Mucosa of rectum (tissue), 2 donors: ENCODE measurements around the gene IPO4.
A peak's percentile ranks its signal among the peaks of the same experiment; 100 is the strongest.

Experiments used
- H3K27ac ChIP-seq, 2 donors: one replicate each; pipeline ENCODE4 v1.7.0; 2013; ENCODE audit warnings: inconsistent platforms in 2 of 2, low read depth in 2 of 2, low read length in 2 of 2
- H3K27me3 ChIP-seq, 2 donors: one replicate each; pipeline ENCODE4 v1.7.0; 2013; ENCODE audit warnings: low read length in 2 of 2; ENCODE audit not compliant: control insufficient read depth in 2 of 2, insufficient read depth in 2 of 2
- H3K36me3 ChIP-seq, 2 donors: one replicate each; pipeline ENCODE4 v1.7.0; 2013; ENCODE audit warnings: low read length in 2 of 2; ENCODE audit not compliant: control insufficient read depth in 2 of 2, insufficient read depth in 2 of 2
- H3K4me1 ChIP-seq, 2 donors: one replicate each; pipeline ENCODE4 v1.7.0; 2013; ENCODE audit warnings: low read length in 2 of 2, mild to moderate bottlenecking in 1 of 2; ENCODE audit not compliant: control insufficient read depth in 2 of 2, insufficient read depth in 2 of 2
- H3K4me3 ChIP-seq, 2 donors: one replicate each; pipeline ENCODE4 v1.7.0; 2013; ENCODE audit warnings: low read length in 2 of 2
- H3K9ac ChIP-seq, 2 donors: one replicate each; pipeline ENCODE4 v1.7.0; 2013; ENCODE audit warnings: low read length in 2 of 2, low read depth in 1 of 2, mild to moderate bottlenecking in 1 of 2
- H3K9me3 ChIP-seq, 2 donors: one replicate each; pipeline ENCODE4 v1.7.0; 2013; ENCODE audit warnings: low read length in 2 of 2; ENCODE audit not compliant: control insufficient read depth in 2 of 2
- donor health status: healthy.
- donor health status: Normal muscosa, but diverticular disease.

IPO4 gene

DNA sequence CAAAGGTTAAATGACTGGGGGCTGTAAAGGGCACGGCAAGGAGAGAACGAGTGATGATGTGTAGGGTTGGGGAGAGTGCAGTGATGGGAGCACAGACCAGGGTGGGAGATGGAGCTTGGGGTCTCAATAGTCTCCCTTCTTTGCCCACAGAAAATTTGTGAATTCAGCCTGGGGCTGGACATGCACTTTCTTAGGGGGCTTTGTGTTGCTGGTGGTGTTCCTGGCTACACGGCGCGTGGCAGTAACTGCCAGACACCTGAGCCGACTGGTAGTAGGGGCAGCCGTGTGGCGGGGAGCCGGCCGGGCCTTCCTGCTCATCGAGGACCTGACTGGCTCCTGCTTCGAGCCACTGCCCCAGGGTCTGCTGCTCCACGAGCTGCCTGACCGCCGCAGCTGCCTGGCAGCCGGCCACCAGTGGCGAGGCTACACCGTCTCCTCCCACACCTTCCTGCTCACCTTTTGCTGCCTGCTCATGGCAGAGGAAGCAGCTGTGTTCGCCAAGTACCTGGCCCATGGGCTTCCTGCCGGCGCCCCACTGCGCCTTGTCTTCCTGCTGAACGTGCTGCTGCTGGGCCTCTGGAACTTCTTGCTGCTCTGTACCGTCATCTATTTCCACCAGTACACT, 56.4 kb downstream of the IPO4 start:
- no peaks in the 10 kb centered on the region for H3K27me3 ChIP-seq

DNA sequence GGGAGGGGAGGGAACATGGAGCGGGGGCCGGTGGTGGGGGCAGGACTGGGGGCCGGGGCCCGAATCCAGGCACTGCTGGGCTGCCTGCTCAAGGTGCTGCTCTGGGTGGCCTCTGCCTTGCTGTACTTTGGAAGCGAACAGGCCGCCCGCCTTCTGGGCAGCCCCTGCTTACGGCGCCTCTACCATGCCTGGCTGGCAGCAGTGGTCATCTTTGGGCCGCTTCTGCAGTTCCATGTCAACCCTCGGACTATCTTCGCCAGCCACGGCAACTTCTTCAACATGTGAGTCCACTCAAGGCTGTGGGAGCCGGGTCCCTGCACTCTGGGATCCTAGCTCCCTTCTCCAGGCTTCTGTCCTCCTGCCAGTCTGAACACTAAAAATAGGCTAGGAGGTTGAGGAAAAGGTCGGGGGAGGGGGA, 57.1 kb downstream of the IPO4 start:
- Histone ChIP-seq H3K4me1 (peaks cover 5 to 6% of the 10 kb centered on the region in 2 donors), H3K4me3 (no peak overlapping the region), H3K27ac (no peak overlapping the region), H3K9ac (no peak overlapping the region), H3K27me3 (no peaks in the 10 kb centered on the region), H3K36me3 (no peaks in the 10 kb centered on the region), H3K9me3 (no peaks in the 10 kb centered on the region)

More for the DNA sequence above, 56.4 kb downstream of the IPO4 start:
- Histone ChIP-seq H3K4me3 (no peak overlapping the region), H3K9me3 (no peaks in the 10 kb centered on the region), H3K36me3 (peaks cover under 1 to 1% of the 10 kb centered on the region in 2 donors), H3K27ac (peak overlapping the region in 1 of 2 donors; percentile 7), H3K4me1 (peaks cover 11 to 12% of the 10 kb centered on the region in 2 donors), H3K9ac (no peak overlapping the region)

DNA sequence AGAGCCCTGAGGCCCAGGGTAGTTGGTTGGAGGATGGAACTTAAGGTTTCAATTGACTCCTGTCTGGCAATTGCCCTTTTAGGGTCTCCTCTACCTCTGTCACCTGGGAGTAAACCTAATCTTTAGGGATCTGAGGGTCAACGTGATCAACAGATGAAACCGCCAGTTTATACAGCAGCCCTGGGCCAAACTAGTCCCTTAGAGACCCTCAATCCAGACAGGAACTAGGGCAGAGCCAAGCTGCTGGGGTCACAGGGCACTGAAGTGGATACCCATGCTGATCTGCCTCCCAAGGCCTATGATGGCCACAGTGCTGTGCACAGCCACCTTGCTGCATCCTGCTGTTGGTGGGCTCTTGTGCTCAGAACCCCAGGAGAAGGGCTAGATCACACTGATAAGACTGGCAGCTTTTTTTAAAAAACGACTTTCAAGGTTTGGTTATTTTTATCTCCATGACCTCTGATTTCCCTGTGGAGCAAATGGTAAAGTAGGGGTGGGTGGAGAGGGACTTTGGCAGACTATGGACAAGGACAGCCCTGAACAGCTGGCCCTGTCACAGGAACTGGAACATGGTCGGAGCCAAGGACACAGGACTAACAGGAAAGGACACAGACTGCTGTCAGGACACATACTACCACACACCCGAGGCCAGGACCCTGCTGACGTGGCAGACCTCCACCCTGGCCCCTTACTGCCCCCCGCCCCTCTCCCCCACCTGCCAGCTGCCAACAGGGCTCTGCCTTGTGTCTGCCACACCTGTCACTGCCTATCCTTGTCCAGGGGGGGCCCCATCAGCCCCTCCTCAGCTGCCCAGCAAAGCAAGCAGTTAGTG, 57.7 kb downstream of the IPO4 start:
- no peak overlapping the region for H3K27ac ChIP-seq

DNA sequence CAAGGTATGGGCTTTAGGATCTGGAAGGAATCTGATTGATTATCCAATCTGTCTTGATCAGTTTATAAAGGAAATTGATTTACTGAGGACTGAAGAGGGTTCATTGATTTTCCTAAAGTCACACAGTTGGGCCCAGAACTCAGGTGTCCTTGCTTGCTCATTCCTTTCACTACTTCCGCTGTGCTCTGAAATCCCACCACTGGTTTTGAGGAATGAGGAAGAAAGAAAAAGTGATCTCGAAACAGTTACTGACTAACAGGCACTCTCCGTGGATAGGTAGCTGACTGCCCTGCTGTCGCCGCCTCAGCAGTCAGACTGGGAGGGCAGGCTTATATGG, 58.3 kb downstream of the IPO4 start, which contains the start of gene FITM1:
FITM1 (plus strand) TSS at position 280 of the 337 bp plus-strand sequence. CDS start 905 bp downstream, outside the sequence.
- Histone ChIP-seq H3K4me3 (no peak within 1 kb of the TSS), H3K9ac (no peak within 1 kb of the TSS), H3K4me1 (peaks cover 2 to 3% of the 10 kb centered on the region in 2 donors), H3K27ac (no peak within 1 kb of the TSS), H3K36me3 (no peaks in the 10 kb centered on the region), H3K27me3 (no peaks in the 10 kb centered on the region), H3K9me3 (no peaks in the 10 kb centered on the region)

More for the DNA sequence above, 57.7 kb downstream of the IPO4 start:
- Histone ChIP-seq H3K4me3 (no peak overlapping the region), H3K27me3 (no peaks in the 10 kb centered on the region), H3K36me3 (no peaks in the 10 kb centered on the region), H3K9ac (no peak overlapping the region), H3K4me1 (peaks cover 3 to 5% of the 10 kb centered on the region in 2 donors), H3K9me3 (no peaks in the 10 kb centered on the region)
